Stimulated activated memory B cell treated with anti-CD40 and anti-IgM and Interleukin-4, amounts not matched to agents 10 μg/mL and 1 μg/mL and 100 μg/mL, for 72 hours (primary cell): ENCODE measurements around the gene TSPAN13.
A peak's percentile ranks its signal among the peaks of the same experiment; 100 is the strongest.

Experiments used
- ATAC-seq: fragments of 150-1000 bp; cut with Tn5 transposase; 2 replicates; pipeline ENCODE4 v1.10.0; 2021
- H3K27ac Mint-ChIP-seq: one replicate; pipeline ENCODE4 v1.8.0; 2022; ENCODE audit warnings: mild to moderate bottlenecking, mixed read lengths
- H3K27me3 Mint-ChIP-seq: one replicate; pipeline ENCODE4 v1.8.0; 2022; ENCODE audit warnings: mixed read lengths
- H3K36me3 Mint-ChIP-seq: one replicate; pipeline ENCODE4 v1.8.0; 2022; ENCODE audit warnings: mixed read lengths
- H3K4me1 Mint-ChIP-seq: one replicate; pipeline ENCODE4 v1.8.0; 2022; ENCODE audit warnings: mixed read lengths
- H3K4me3 Mint-ChIP-seq: one replicate; pipeline ENCODE4 v1.8.0; 2022; ENCODE audit warnings: mild to moderate bottlenecking, moderate library complexity, mixed read lengths
- H3K9me3 Mint-ChIP-seq: one replicate; pipeline ENCODE4 v1.8.0; 2022; ENCODE audit warnings: mixed read lengths

The TSPAN13 gene

DNA sequence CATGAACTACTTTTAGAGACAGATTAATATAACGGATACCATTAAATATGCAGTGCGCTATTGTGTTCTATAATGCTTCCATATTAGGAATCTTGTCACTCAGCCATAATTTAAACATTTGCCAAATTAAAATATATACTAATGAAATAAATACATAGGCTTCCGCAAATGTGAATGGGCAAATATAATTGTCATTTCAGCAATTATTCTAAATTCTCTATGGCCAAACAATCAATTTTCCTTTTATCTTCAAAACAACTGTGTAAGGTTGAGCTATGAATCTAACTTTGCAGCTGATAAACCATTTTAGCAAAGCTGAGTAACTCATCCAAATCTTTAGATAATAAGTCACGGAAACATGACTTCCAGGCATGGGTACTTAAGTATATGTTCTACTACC lies 20.7 kb upstream of the TSPAN13 start:
- no peaks in the 10 kb centered on the region for H3K27me3 Mint-ChIP-seq
- H3K4me1 Mint-ChIP-seq = peaks cover 13% of the 10 kb centered on the region
- H3K36me3 Mint-ChIP-seq = peaks cover 3% of the 10 kb centered on the region
- no peak overlapping the region for H3K27ac Mint-ChIP-seq
- no peaks in the 10 kb centered on the region for H3K9me3 Mint-ChIP-seq
- ATAC-seq = no peak
- H3K4me3 Mint-ChIP-seq = no peak overlapping the region

DNA sequence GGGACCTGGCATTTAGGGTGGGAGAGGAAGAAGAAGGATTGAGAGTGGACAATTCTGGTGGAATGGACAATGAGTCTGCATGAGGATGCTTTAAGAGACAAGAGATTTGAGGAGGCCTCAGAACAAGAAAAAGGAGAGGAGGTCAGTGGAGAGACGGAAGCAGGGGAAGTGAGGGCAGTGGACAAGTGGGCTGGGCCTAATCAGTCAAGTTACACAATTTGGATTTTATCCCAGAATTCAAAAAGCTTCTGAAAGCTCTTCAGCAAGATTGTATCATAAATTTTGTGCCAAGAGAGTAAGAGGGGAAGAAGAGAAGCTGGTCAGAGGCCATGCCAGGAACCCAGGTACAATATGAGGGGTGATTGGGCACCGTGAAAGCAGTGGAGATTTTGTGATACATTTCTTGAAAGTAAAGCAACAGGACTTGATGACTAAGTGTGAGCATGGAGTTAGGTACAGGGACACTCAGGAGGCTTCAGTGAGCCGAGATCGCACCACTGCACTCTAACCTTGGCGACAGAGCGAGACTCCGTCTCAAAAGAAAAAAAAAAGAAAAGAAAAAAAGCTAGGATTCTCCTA lies 19.3 kb upstream of the TSPAN13 start:
- peaks cover 13% of the 10 kb centered on the region for H3K4me1 Mint-ChIP-seq
- H3K36me3 Mint-ChIP-seq = no peaks in the 10 kb centered on the region

DNA sequence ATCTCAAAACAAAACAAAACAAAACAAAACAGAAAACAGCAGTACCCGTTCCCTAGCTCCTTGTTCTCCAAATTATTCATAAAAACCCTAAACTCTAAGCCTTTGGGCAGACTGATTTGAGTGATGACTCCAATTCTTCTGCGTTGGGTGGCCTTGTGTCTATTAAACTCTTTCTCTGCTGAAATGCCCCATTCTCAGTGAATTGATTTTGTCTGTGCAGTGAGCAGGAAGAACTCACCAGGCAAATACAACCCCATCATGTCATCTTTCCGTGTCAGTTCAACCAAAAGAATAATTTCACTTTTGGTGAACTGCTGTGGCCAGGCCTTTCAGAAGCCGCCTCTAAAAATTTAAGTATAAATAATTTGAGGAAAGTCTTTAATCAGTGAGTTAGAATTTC lies 18.5 kb upstream of the TSPAN13 start:
- H3K27ac Mint-ChIP-seq = no peak overlapping the region
- no peak for ATAC-seq
- H3K36me3 Mint-ChIP-seq = no peaks in the 10 kb centered on the region
- no peaks in the 10 kb centered on the region for H3K9me3 Mint-ChIP-seq
- no peak overlapping the region for H3K4me3 Mint-ChIP-seq
- H3K4me1 Mint-ChIP-seq = peaks cover 13% of the 10 kb centered on the region
- H3K27me3 Mint-ChIP-seq = no peaks in the 10 kb centered on the region

More for the DNA sequence above, 19.3 kb upstream of the TSPAN13 start:
- Mint-ChIP-seq H3K4me3 (no peak overlapping the region), H3K9me3 (no peaks in the 10 kb centered on the region), H3K27me3 (no peaks in the 10 kb centered on the region), H3K27ac (no peak overlapping the region)
- no peak for ATAC-seq

DNA sequence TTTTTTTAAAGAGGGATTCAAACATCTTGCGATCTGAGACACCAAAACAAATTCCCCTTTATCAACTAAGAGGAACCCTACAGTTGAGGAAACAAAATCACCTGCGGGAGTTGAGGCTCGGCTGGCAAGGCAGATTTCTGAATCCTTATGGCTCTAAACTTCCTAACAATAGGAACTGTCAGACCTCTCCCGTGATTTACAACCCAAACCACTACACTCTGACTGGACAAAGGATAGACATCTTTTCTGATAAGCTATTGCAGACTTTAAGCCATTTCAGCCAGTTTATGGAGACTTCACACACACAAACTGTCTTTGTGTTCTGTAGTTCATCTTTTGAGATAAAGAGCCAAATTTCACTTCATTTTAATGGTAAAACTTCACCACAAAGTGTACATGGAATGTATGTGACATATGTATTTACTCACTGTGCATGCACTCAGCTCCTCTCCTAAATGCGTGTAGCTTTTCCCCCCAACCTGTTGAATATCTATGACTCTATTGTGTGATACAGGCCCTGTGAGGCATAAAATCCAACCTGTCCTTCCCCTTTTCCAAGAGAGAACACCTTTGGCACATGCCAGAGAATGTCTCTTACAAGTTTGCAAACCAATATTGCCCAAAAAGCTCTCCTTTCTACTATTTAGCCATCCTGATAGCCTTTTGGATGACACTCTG lies 15.4 kb upstream of the TSPAN13 start:
- Mint-ChIP-seq H3K4me1 (peaks cover 7% of the 10 kb centered on the region), H3K27me3 (no peaks in the 10 kb centered on the region), H3K36me3 (no peaks in the 10 kb centered on the region)

DNA sequence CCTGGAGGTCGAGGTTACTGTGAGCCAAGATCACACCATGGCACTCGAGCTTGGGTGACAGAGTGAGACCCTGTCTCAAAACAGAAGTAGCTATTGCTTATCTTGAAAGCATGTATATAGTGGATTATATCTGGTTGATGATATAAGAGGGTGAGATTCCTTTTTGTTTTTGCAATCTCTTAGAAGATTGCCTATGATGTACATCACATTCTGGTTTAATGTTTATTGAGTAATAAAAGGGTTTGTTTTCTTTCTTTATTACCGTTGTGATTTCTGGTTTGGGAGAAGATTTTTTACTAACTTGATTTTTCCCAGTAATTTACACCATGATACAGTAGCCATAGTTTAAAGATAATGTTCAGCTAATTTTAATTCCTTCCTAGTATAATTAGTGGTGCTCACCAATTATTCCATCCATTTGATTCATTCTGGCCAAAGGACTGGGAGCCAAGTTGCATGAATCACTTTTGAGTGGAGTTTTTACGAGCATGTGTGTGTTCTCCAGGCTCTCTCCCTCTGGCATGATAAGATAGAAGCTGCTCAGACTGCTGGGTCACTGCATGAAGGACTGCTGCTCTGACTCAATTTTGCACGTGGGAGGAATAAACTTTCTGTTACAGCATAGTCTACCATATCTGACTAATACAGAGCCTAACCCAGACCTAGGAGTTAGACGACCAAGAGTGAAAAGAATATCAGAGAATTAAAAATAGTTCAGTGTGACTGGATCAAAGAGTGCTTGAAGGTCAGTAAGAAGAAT lies 13.5 kb upstream of the TSPAN13 start:
- no peaks in the 10 kb centered on the region for H3K27me3 Mint-ChIP-seq
- no peak for ATAC-seq
- H3K4me3 Mint-ChIP-seq = no peak overlapping the region

More for the DNA sequence above, 15.4 kb upstream of the TSPAN13 start:
- no peak for ATAC-seq
- Mint-ChIP-seq H3K27ac (no peak overlapping the region), H3K4me3 (no peak overlapping the region), H3K9me3 (no peaks in the 10 kb centered on the region)

DNA sequence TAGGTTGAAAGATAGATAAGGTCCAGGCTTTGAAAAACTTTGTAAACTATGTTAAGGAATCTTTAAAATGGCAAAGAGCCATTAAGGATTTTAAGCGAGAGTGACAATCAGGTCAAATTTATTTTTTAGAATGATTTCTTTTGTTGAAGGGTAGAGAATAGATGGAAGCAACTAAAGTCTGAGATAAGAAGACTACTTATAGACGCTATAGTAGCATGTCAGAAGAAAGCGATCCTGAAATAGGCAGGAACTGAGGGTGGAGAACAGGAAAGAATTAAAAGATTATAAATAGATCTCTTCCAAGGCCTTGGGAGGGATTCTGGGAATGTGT lies 13.0 kb upstream of the TSPAN13 start:
- Mint-ChIP-seq H3K27me3 (no peaks in the 10 kb centered on the region), H3K4me1 (peaks cover 2% of the 10 kb centered on the region), H3K36me3 (no peaks in the 10 kb centered on the region), H3K27ac (no peak overlapping the region), H3K9me3 (no peaks in the 10 kb centered on the region), H3K4me3 (no peak overlapping the region)
- no peak for ATAC-seq

More for the DNA sequence above, 13.5 kb upstream of the TSPAN13 start:
- H3K9me3 Mint-ChIP-seq = no peaks in the 10 kb centered on the region
- H3K27ac Mint-ChIP-seq = no peak overlapping the region
- H3K36me3 Mint-ChIP-seq = no peaks in the 10 kb centered on the region
- peaks cover 7% of the 10 kb centered on the region for H3K4me1 Mint-ChIP-seq

DNA sequence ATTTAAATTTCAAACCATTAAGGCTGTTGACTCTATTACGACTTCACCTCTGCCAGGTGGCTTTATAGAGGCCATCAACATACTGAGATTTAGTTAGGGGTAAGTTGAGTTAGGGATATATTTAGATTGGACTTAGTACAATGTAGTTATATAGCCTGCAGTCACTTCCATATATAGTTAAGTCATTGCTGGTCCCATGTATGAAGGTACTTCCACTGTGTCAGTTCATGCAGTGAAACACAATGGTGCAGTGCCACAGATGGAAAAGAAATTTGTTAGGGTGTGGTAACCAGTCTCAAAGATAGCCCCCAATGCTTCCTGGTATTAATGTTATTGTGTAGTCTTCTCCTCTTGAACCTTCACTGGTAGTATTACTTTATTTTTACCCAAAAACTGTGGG lies 12.6 kb upstream of the TSPAN13 start:
- no peak for ATAC-seq
- no peaks in the 10 kb centered on the region for H3K9me3 Mint-ChIP-seq
- H3K36me3 Mint-ChIP-seq = no peaks in the 10 kb centered on the region
- H3K27ac Mint-ChIP-seq = no peak overlapping the region
- no peak overlapping the region for H3K4me3 Mint-ChIP-seq
- no peaks in the 10 kb centered on the region for H3K27me3 Mint-ChIP-seq
- no peaks in the 10 kb centered on the region for H3K4me1 Mint-ChIP-seq

DNA sequence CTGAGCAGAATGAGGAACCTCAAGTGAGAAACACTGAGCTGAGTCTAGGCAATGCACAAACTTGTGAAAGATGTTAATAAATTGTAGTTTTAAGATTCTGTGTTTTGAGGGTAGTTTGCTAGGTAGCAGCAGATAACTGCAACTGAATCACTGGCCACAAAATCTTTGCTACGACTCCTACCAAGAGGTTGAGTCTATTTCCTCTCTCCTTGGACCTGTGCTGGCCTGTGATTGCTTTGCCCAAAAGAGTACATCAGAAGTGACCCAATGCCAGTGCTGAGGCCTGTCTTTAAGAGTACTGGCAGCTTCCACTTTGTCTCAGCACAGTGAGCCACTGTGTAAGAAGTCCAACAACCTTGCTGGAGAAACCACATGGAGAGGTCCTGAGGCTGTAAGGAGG lies 11.9 kb upstream of the TSPAN13 start:
- H3K27ac Mint-ChIP-seq = no peak overlapping the region
- H3K27me3 Mint-ChIP-seq = no peaks in the 10 kb centered on the region
- no peaks in the 10 kb centered on the region for H3K4me1 Mint-ChIP-seq
- H3K4me3 Mint-ChIP-seq = no peak overlapping the region
- no peaks in the 10 kb centered on the region for H3K36me3 Mint-ChIP-seq
- no peak for ATAC-seq
- H3K9me3 Mint-ChIP-seq = no peaks in the 10 kb centered on the region

DNA sequence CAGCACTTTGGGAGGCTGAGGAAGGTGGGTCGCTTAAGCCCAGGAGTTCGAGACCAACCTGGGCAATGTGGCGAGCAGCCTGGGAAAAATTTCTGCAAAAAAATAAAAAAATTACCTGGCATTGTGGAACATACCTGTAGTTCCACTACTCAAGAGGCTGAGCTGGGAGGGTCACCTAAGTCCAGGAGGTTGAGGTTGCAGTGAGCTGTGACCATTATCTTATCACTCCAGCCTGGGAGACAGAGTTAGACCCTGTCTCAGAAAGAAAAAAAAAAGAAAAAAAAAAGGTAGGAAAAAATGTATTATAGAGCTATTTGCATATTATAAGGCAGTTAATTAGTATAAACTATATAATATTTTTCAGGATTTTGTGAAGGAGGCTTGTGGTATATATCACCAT lies 11.0 kb upstream of the TSPAN13 start:
- Mint-ChIP-seq H3K4me3 (no peak overlapping the region), H3K27me3 (no peaks in the 10 kb centered on the region)
- ATAC-seq = no peak

DNA sequence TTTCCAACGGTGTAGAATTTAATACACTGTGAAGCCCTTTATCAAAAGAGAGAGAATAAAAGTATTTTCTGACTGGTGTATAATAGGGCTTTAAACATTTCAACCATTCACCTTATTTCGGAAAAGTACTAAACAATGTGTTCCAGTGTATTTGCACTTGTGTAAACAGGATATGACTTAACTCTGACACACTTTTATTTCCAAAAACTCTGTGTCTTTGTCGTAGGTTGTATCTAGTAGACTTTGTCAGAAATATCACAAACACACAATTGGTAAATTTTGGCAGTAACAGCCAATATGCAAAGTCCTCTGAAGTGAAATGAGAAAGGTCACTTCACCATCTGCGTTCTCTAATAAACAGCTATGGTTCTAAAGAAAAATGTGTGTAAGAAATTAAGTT lies 10.3 kb upstream of the TSPAN13 start:
- Mint-ChIP-seq H3K27me3 (no peaks in the 10 kb centered on the region), H3K9me3 (no peaks in the 10 kb centered on the region), H3K36me3 (no peaks in the 10 kb centered on the region), H3K4me3 (no peak overlapping the region), H3K27ac (no peak overlapping the region), H3K4me1 (no peaks in the 10 kb centered on the region)
- no peak for ATAC-seq

More for the DNA sequence above, 11.0 kb upstream of the TSPAN13 start:
- H3K36me3 Mint-ChIP-seq = no peaks in the 10 kb centered on the region
- no peak overlapping the region for H3K27ac Mint-ChIP-seq
- no peaks in the 10 kb centered on the region for H3K4me1 Mint-ChIP-seq
- no peaks in the 10 kb centered on the region for H3K9me3 Mint-ChIP-seq

DNA sequence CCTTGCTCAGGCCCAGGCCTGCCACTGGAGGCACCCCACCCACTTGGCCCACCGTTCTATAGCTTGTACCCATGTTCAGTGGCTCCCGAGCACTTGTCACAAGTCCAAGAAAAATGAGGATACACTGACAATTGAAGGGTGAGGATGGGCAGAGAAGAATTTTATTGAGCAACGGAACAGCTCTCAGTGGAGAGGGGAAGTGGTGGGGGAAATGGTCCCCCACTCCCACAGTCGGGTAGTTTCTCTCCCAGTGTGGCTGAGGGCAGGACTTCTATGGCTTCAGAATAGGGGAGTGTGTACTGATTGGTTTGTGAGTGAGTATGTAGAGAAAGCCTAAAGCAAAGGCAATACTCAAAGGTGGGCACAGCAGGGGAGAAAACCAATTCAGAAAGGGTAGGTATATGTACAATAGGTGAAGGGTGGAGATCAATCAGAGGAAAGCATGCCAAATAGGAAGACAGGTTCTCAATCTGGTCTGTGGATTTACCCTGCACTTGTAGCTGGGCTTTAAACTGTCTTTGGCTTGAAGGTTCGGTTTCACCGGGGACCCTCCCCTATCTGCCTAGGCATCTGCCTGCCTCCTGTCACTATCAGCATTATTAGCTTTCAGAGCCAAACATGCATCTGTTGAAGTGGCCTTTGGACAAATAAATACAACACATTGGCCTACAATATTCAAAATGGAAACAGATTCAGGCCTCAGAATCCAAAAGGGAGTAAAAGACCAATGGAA lies 8.9 kb upstream of the TSPAN13 start:
- Mint-ChIP-seq H3K27ac (no peak overlapping the region), H3K36me3 (no peaks in the 10 kb centered on the region), H3K4me3 (no peak overlapping the region), H3K4me1 (no peaks in the 10 kb centered on the region), H3K27me3 (no peaks in the 10 kb centered on the region), H3K9me3 (no peaks in the 10 kb centered on the region)
- no peak for ATAC-seq

DNA sequence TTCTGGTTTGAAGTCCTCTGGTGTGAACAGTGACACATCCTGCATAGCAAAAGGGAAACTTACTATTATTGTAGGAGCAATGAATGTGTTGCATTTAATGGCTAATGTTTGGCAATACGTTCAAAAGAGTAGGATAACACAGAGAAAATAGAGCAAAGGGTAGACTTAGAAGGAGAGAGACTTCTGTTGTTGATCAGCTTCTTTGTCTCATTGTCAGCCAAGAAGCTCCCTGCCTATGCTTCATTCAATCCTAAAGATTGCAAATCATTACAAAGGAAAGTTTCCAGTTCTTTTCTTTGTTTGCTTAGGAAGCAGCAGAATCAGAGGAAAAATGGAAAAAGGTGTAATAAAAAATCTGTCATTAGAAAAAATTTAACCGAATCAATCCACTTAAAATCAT lies 7.9 kb upstream of the TSPAN13 start:
- Mint-ChIP-seq H3K36me3 (no peaks in the 10 kb centered on the region), H3K27ac (no peak overlapping the region), H3K4me3 (no peak overlapping the region), H3K27me3 (no peaks in the 10 kb centered on the region), H3K4me1 (no peaks in the 10 kb centered on the region), H3K9me3 (no peaks in the 10 kb centered on the region)
- no peak for ATAC-seq

DNA sequence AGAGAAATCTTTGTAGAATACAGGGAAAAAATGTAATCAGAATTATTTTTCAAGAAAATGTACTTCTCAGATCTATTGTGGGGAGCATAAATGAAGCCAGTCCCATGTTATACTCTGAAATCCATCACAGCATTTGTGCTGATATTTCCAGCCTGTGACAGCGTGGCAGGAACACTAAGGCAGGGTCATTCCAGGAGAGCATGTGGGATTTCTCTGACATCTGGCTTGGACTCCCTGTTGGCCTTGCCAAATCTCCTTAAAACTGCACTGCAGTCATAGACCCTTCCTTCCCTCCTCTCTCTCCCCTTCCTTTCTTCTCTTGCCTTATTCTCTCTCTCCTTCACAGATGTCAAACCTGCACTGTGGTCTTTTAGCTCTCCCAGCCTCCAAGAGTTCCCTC lies 6.5 kb upstream of the TSPAN13 start:
- no peak for ATAC-seq
- H3K27me3 Mint-ChIP-seq = no peaks in the 10 kb centered on the region
- no peak overlapping the region for H3K27ac Mint-ChIP-seq
- H3K4me1 Mint-ChIP-seq = no peaks in the 10 kb centered on the region
- no peaks in the 10 kb centered on the region for H3K9me3 Mint-ChIP-seq
- no peaks in the 10 kb centered on the region for H3K36me3 Mint-ChIP-seq
- H3K4me3 Mint-ChIP-seq = no peak overlapping the region

DNA sequence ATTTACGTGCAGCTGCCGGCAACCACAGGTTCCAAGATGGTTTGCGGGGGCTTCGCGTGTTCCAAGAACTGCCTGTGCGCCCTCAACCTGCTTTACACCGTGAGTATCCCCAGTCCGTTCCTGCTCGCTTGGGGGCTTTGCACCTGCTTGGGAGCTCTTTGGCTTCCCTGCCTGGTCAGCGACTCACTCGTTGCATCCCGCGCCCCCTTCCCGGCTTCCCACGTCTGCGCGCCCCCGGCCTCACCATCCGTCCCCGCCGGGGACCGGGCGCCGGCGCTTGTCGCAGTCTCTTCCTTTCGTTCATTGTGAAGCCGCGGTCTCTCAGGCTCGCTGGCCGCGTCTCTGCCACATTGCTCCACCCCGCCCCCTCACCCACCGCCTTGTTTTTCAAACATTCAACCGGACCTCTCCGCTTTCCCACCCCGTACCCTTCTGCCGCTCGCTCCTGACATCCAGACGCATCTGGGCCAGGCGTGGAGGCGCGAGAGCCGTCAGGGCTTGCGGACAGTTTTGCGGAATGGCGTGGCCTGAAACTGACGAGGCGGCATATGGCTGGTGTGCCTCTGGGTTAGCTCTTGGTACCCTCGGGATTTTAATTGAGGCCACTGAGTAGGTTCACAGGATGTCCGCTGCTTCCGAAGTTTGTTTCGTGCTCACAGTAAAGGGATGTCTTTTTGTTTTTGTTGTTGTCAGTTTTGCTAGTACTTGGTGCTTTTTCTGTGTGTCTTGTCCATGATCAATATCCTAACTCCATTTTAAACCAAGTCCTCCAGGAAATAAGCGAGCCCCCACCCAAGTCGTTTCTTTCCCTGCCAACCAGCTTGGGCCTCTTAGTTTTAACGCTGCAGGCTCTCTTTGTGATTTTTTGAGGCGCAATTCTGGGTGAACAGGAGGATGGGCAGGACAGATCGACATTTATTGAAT lies 639 bp downstream of the TSPAN13 start:
- Mint-ChIP-seq H3K9me3 (no peaks in the 10 kb centered on the region), H3K4me1 (peaks cover 42% of the 10 kb centered on the region), H3K4me3 (peak overlapping the region; percentile 91), H3K36me3 (no peaks in the 10 kb centered on the region), H3K27ac (peak overlapping the region; percentile 87), H3K27me3 (no peaks in the 10 kb centered on the region)
- peak; percentile 62 for ATAC-seq
